Body of pancreas (tissue), 4 donors: Measurements from ENCODE around the gene ADRB2. TPM values are rescaled to one million over a fixed set of nuclear protein-coding genes. Genes with fewer than 3 reads are reported as not detected.

ENCODE experiments used
- ATAC-seq: fragments of 150-250 bp; one replicate; pipeline ENCODE4 v1.9.1; 2016
- DNase-seq, 4 donors: peaks; one replicate each; pipeline ENCODE4 v3.0.0-alpha.2; 2019
- H3K27ac ChIP-seq, 4 donors: fragments of 200-600 bp; sonication (generic); 1 replicate in 3 of 4; 2 replicates in 1 of 4; pipeline versions ENCODE4 v1.5.1 to v1.6.1; 2016 to 2019; ENCODE audit warnings: mild to moderate bottlenecking in 1 of 4, mixed read lengths in 1 of 4, moderate library complexity in 1 of 4
- H3K27me3 ChIP-seq, 2 donors: fragments of 200-600 bp; sonication (generic); one replicate each; pipeline ENCODE4 v1.6.0; 2016; ENCODE audit warnings: mild to moderate bottlenecking in 1 of 2
- H3K36me3 ChIP-seq, 2 donors: fragments of 200-600 bp; sonication (generic); replicated peaks in 1 of 2; 2 replicates each; pipeline ENCODE4 v1.5.1; 2016; ENCODE audit warnings: low read depth in 2 of 2; ENCODE audit not compliant: insufficient read depth in 1 of 2
- H3K4me1 ChIP-seq: fragments of 200-600 bp; sonication (generic); one replicate; pipeline ENCODE4 v1.6.0; 2016
- H3K4me3 ChIP-seq, 2 donors: fragments of 200-600 bp; sonication (generic); 1 replicate in 1 of 2; 2 replicates in 1 of 2; pipeline ENCODE4 v1.5.1; 2016 to 2019
- H3K9me3 ChIP-seq, 3 donors: fragments of 200-600 bp; sonication (generic); 1 replicate in 2 of 3; 2 replicates in 1 of 3; pipeline ENCODE4 v1.5.1; 2016
- CTCF ChIP-seq, 7 experiments: fragments of 450-650 bp in 4 of 7; fragments of 200-600 bp in 3 of 7; sonication (generic) in 3 of 7; IDR thresholded peaks; one replicate each; pipeline ENCODE4 v1.5.1; 2016 to 2019; ENCODE audit warnings: antibody characterized with exemption in 7 of 7
- POLR2A ChIP-seq, 3 donors: fragments of 450-650 bp; IDR thresholded peaks; one replicate each; pipeline ENCODE4 v1.6.1; 2016; ENCODE audit warnings: antibody characterized with exemption in 3 of 3, mild to moderate bottlenecking in 2 of 3
- WGBS, 2 donors: methylation state at CpG; one replicate each; pipeline ENCODE4 v1.1.5; 2017; 5-methylcytosine and 5-hydroxymethylcytosine counted together
- intact Hi-C: fragments of 100-400 bp; cut with DNase I; formaldehyde crosslinking; loops from one replicate; pipeline ENCODE4 v1.15.1; 2023
- total RNA-seq, 2 donors: library from RNA; depleted of rRNA; stranded (reverse); fragments of >200 nt; gene quantifications; one replicate each; pipeline ENCODE4 v1.1.0, GENCODE V29; 2016

Gene ADRB2
- total RNA-seq, 2 donors from 2014 or later, result 1.6 to 4.6 TPM

DNA sequence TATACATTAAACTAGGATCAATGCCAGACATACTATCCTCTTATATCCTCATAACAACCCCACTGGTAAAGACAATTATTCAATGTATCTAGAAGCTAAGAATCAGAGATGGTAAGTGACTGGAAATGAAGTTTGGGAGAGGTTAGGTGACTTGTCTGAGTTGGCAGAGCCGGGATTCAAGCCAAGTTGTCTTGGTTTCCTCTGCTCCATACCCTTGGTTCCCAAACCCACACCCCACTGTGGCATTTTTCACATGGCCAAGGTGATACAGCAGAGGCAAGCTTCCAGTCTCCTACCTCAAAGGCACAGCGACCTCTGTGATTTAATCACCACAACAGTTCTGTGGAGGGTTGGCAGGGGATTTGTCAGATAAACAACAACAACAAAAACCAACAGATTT is 34.7 kb upstream of the ADRB2 start:
- Histone ChIP-seq H3K4me1 (no peaks in the 10 kb centered on the region), H3K4me3 (no peak overlapping the region), H3K27me3 (no peaks in the 10 kb centered on the region), H3K36me3 (no peaks in the 10 kb centered on the region), H3K9me3 (no peaks in the 10 kb centered on the region), H3K27ac (no peak overlapping the region)
- no peak for TF ChIP-seq CTCF (IDR thresholded peaks at IDR 0.05)
- TF ChIP-seq POLR2A (IDR thresholded peaks at IDR 0.05), result no peak
- ATAC-seq (no peak), DNase-seq (no peak)
- WGBS, 2 donors, result 70% methylated on average over 2 of the region's 2 CpGs
- intact Hi-C loops, result no loop called here

DNA sequence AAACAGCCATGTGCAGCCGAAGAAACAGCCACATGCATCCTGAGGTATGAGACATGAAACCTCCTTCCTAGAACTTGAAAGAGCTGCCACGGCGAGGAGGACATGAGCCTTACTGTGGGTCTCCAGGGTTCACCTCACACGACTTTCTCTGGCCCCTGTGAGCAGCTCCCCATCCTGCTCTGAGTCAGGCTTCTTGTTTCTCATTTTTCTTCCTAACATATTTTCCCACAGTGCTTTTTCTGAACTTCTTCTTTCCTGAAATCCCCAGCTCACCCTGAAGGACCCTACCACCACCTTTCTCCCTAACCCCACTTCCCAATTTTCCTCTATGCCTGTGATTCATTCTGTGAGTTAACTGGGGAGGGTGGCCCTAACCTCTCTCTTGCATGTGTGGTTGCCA is 33.7 kb upstream of the ADRB2 start:
- no peak overlapping the region for H3K4me3 ChIP-seq
- intact Hi-C loops, result no loop called here
- H3K27ac ChIP-seq, result no peak overlapping the region
- no peaks in the 10 kb centered on the region for H3K27me3 ChIP-seq
- no peaks in the 10 kb centered on the region for H3K4me1 ChIP-seq
- ATAC-seq (no peak), DNase-seq (no peak)
- H3K36me3 ChIP-seq, result no peaks in the 10 kb centered on the region
- H3K9me3 ChIP-seq, result no peaks in the 10 kb centered on the region
- WGBS, 2 donors, result 63 to 70% methylated on average over 4 of the region's 4 CpGs
- no peak for TF ChIP-seq CTCF (IDR thresholded peaks at IDR 0.05)
- TF ChIP-seq POLR2A (IDR thresholded peaks at IDR 0.05), result no peak

DNA sequence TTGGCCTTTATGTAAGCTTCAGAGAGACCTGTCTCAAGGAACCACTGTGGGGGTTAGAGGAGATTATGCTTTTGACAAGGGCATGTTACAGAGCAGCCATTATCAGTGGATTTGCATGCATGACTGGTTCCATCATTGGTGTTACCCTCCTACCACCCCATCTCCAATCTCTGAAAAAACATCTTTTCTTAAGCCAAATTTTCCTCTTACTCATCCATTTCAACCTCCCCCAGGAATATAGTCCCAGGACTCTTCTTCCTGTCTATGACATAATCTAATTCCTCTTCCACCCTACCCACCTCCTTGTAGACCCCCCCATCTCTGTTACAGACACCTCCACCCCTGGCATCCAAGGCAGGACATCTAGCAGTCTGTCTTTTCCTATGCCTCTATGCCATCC is 33.1 kb upstream of the ADRB2 start:
- DNase-seq (no peak), ATAC-seq (no peak)
- H3K36me3 ChIP-seq, result no peaks in the 10 kb centered on the region
- intact Hi-C loops, result no loop called here
- H3K27me3 ChIP-seq, result no peaks in the 10 kb centered on the region
- H3K4me1 ChIP-seq, result no peaks in the 10 kb centered on the region
- no peaks in the 10 kb centered on the region for H3K9me3 ChIP-seq
- no peak overlapping the region for H3K4me3 ChIP-seq
- H3K27ac ChIP-seq, result no peak overlapping the region
- TF ChIP-seq POLR2A (IDR thresholded peaks at IDR 0.05) (no peak), CTCF (IDR thresholded peaks at IDR 0.05) (no peak)

DNA sequence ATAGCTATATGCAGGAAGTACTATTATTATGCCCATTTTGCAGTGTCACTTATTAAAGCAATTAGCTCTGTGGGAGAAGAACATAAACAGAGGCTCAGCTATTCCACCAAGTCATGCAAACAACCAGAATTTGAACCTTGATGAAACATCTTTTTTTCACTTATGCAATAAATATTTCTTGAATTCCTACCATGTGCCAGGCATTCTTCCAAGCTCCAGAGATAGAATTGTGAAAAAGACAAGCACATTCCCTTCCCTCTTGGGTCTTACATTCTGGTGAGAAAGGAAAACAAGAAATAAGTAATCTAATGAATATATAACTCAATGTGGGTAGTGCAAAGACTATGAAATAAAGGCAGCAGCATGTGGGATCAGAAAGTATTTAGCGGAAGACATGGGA is 32.1 kb upstream of the ADRB2 start:
- 88 to 97% methylated on average over 1 of the region's 1 CpG for WGBS, 2 donors

More for the DNA sequence above, 32.1 kb upstream of the ADRB2 start:
- Histone ChIP-seq H3K27ac (no peak overlapping the region), H3K27me3 (no peaks in the 10 kb centered on the region), H3K36me3 (no peaks in the 10 kb centered on the region), H3K9me3 (no peaks in the 10 kb centered on the region), H3K4me3 (no peak overlapping the region), H3K4me1 (no peaks in the 10 kb centered on the region)
- DNase-seq (no peak), ATAC-seq (no peak)
- intact Hi-C loops, result no loop called here
- no peak for TF ChIP-seq POLR2A (IDR thresholded peaks at IDR 0.05)
- no peak for TF ChIP-seq CTCF (IDR thresholded peaks at IDR 0.05)
